KG1 (cell line): Measurements from ENCODE around the gene OGG1.

ENCODE experiments used
- DNase-seq: peaks from one replicate; lab custom pipeline; 2025; lab: John Stamatoyannopoulos, UW

Gene OGG1

GRCh38 chr3:9727743-9728142 is 22.0 kb upstream of the OGG1 start:
- no peak for DNase-seq

- DNase-seq = no peak
Measured at GRCh38 chr3:9729419-9729818, 20.3 kb upstream of the OGG1 start.

- peak; percentile 89 for DNase-seq
Measured at GRCh38 chr3:9730657-9731205, 19.0 kb upstream of the OGG1 start.

- DNase-seq = peak; percentile 95
Measured at GRCh38 chr3:9731206-9732079, 18.3 kb upstream of the OGG1 start, which contains the start of gene BRPF1. Gene BRPF1 (plus strand): TSS chr3:9731735. CDS start chr3:9734141, 2,406 bp downstream.

GRCh38 chr3:9732080-9732739 is 17.5 kb upstream of the OGG1 start:
- peak; percentile 41 for DNase-seq

- DNase-seq = no peak
Measured at GRCh38 chr3:9732740-9733115, 17.0 kb upstream of the OGG1 start.

GRCh38 chr3:9736831-9737230 is 12.9 kb upstream of the OGG1 start:
- no peak for DNase-seq

GRCh38 chr3:9739181-9739580 is 10.6 kb upstream of the OGG1 start:
- DNase-seq = no peak

- DNase-seq = no peak
Measured at GRCh38 chr3:9742560-9742959, 7.2 kb upstream of the OGG1 start.

GRCh38 chr3:9743548-9743947 is 6.2 kb upstream of the OGG1 start:
- no peak for DNase-seq

- DNase-seq = no peak
Measured at GRCh38 chr3:9744162-9744561, 5.6 kb upstream of the OGG1 start.

GRCh38 chr3:9745521-9745920 is 4.2 kb upstream of the OGG1 start:
- DNase-seq = no peak

GRCh38 chr3:9746330-9746729 is 3.4 kb upstream of the OGG1 start:
- DNase-seq = no peak

GRCh38 chr3:9747267-9747666 is 2.5 kb upstream of the OGG1 start:
- no peak for DNase-seq

GRCh38 chr3:9748031-9748430 is 1.7 kb upstream of the OGG1 start:
- no peak for DNase-seq

GRCh38 chr3:9749296-9749644 is 482 bp upstream of the OGG1 start:
- no peak for DNase-seq

- no peak for DNase-seq
Measured at GRCh38 chr3:9750556-9751411, 1.0 kb downstream of the OGG1 start.

- DNase-seq = no peak
Measured at GRCh38 chr3:9754678-9755077, 4.9 kb downstream of the OGG1 start.

GRCh38 chr3:9757427-9757826 is 7.7 kb downstream of the OGG1 start:
- DNase-seq = no peak

- no peak for DNase-seq
Measured at GRCh38 chr3:9760779-9761505, 11.2 kb downstream of the OGG1 start.

GRCh38 chr3:9761919-9762318 is 12.2 kb downstream of the OGG1 start:
- DNase-seq = no peak

GRCh38 chr3:9762871-9763270 is 13.1 kb downstream of the OGG1 start:
- no peak for DNase-seq
